Measurements from ENCODE around the gene PCNX2.

The PCNX2 gene

DNA sequence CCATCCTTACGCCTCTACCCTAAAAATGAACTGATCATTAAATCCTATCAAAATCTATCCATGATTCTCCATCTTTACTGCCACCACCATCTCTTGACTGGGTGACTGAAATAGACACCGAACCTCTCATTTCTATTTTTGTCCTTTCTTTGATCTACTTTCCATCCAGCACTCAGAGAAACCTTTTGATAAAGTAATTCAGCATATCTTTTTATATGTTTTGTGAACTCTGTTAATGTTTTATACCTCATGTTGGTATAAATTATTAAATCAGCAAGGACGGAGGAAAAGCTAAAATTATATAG, 13.0 kb downstream of the PCNX2 start:
- no peak for DNase-seq (ENCODE audit: low read depth, low spot score)
- TF ChIP-seq, protein P1, sequence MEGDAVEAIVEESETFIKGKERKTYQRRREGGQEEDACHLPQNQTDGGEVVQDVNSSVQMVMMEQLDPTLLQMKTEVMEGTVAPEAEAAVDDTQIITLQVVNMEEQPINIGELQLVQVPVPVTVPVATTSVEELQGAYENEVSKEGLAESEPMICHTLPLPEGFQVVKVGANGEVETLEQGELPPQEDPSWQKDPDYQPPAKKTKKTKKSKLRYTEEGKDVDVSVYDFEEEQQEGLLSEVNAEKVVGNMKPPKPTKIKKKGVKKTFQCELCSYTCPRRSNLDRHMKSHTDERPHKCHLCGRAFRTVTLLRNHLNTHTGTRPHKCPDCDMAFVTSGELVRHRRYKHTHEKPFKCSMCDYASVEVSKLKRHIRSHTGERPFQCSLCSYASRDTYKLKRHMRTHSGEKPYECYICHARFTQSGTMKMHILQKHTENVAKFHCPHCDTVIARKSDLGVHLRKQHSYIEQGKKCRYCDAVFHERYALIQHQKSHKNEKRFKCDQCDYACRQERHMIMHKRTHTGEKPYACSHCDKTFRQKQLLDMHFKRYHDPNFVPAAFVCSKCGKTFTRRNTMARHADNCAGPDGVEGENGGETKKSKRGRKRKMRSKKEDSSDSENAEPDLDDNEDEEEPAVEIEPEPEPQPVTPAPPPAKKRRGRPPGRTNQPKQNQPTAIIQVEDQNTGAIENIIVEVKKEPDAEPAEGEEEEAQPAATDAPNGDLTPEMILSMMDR (IDR thresholded peaks at IDR 0.05; ENCODE audit: low read depth, low read length) = no peak
- no peak overlapping the region for H3K4me3 ChIP-seq (ENCODE audit: low read depth, low read length)
- in situ Hi-C loops (cut with HindIII; ENCODE audit: low sequenced_read_pairs) = no loop called here

- in situ Hi-C loops (cut with HindIII; ENCODE audit: low sequenced_read_pairs) = no loop called here
- no peak overlapping the region for H3K4me3 ChIP-seq (ENCODE audit: low read depth, low read length)
- TF ChIP-seq, protein P1 (IDR thresholded peaks at IDR 0.05; ENCODE audit: low read depth, low read length) = no peak
- peak; percentile 83 for DNase-seq (ENCODE audit: low read depth, low spot score)
Measured at GRCh38 chr1:233281711-233282581, 13.6 kb downstream of the PCNX2 start.

DNA sequence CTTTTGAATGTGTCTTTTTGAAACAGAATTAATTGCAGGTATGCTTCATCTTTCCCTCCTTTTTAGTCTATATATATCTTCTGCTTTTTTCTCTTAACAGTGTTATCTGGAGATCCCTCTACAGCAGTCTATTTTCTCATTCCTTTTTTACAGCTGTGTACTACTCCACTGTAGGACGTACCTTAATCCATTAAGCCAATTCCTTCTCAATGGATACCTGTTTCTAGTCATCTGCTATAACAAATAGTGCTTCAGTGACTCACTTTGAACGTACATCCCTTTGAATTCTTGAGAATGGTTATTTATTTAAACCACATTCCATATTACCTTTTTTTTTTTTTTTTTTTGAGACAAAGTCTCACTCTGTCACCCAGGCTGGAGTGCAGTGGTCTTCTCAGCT, 15.6 kb downstream of the PCNX2 start:
- in situ Hi-C loops (cut with HindIII; ENCODE audit: low sequenced_read_pairs) = no loop called here
- DNase-seq (ENCODE audit: low read depth, low spot score) = no peak
- H3K4me3 ChIP-seq (ENCODE audit: low read depth, low read length) = no peak overlapping the region
- TF ChIP-seq, protein P1 (IDR thresholded peaks at IDR 0.05; ENCODE audit: low read depth, low read length) = no peak

- TF ChIP-seq, protein P1 (IDR thresholded peaks at IDR 0.05; ENCODE audit: low read depth, low read length) = no peak
- in situ Hi-C loops (cut with HindIII; ENCODE audit: low sequenced_read_pairs) = no loop called here
- H3K4me3 ChIP-seq (ENCODE audit: low read depth, low read length) = no peak overlapping the region
- no peak for DNase-seq (ENCODE audit: low read depth, low spot score)
Measured at GRCh38 chr1:233278631-233279030, 16.9 kb downstream of the PCNX2 start.

DNA sequence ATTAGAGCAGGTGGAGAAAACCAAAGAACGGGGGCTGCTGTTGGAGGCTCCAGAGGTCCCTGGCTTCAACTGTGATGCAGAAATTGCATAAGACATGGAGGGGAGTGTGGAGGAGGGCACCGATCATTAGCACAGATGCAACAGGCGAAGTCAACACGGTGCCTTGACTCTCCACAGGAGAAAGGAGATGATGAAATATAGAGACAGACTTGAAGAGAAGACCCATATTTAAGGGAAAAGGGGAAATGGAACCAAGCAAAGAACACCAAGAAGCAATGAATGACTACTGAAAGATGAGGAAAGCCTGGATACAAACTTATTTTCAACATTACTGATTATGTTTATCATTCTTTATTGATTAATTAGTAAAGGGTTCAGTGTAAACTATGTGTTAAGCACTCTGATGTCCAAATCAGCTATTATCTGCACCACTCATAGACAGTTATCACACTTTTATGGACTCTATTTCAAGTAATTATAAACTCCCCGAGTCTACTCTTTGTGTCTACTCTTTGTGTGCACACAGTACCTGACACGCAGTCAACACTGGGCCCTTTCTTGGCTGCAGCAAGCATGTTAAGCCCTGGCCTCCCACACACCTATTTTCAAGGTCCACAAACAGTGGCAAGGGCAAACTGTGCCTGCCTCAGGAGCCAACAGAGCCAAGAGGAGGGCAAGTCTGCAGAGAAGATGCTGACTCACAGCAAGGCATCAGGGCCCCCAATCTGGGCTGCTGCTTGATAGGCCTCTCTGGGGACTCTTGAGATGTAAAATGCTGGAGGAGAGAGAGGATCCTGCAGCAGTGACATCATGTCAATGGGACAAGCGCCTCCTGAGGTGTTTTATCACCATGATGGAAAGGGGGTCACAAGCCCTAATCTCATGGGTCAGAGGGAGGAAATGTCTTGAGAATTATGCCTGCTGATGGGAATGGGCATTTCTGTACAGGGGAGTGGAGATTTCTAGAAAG, 17.6 kb downstream of the PCNX2 start:
- H3K4me3 ChIP-seq (ENCODE audit: low read depth, low read length) = no peak overlapping the region
- DNase-seq (ENCODE audit: low read depth, low spot score) = no peak
- TF ChIP-seq, protein P1 (IDR thresholded peaks at IDR 0.05; ENCODE audit: low read depth, low read length) = no peak
- in situ Hi-C loops (cut with HindIII; ENCODE audit: low sequenced_read_pairs) = no loop called here

GRCh38 chr1:233269656-233270055, 25.9 kb downstream of the PCNX2 start:
- TF ChIP-seq, protein P1 (IDR thresholded peaks at IDR 0.05; ENCODE audit: low read depth, low read length) = no peak
- in situ Hi-C loops (cut with HindIII; ENCODE audit: low sequenced_read_pairs) = no loop called here

More at GRCh38 chr1:233269656-233270055, 25.9 kb downstream of the PCNX2 start:
- DNase-seq (ENCODE audit: low read depth, low spot score) = peak; percentile 38
- H3K4me3 ChIP-seq (ENCODE audit: low read depth, low read length) = no peak overlapping the region
